Measurements from ENCODE around the gene FOXP1. TPM values are rescaled to one million over a fixed set of nuclear protein-coding genes. Genes with fewer than 3 reads are reported as not detected.
"Not testable (repeated sequence)": the region's sequence is repeated elsewhere in the genome, so short reads cannot be mapped to it uniquely, and the experiment has no call there.

The FOXP1 gene
- total RNA-seq, 2 donors from 2014 or later: 59.7 to 65.4 TPM

GRCh38 chr3:71526448-71526847 is 57.1 kb downstream of the FOXP1 start:
- not testable (repeated sequence) for H3K9me3 Mint-ChIP-seq; H3K36me3 Mint-ChIP-seq; H3K4me3 Mint-ChIP-seq; H3K27me3 Mint-ChIP-seq; ATAC-seq; DNase-seq (ENCODE audit: low spot score); H3K27ac Mint-ChIP-seq; H3K4me1 Mint-ChIP-seq (ENCODE audit: low read depth in 2 of 2)

GRCh38 chr3:71525391-71525790 is 58.1 kb downstream of the FOXP1 start:
- Mint-ChIP-seq H3K9me3 (no peaks in the 10 kb centered on the region), H3K4me1 (ENCODE audit: low read depth in 2 of 2) (peaks cover 2 to 6% of the 10 kb centered on the region in 2 donors), H3K27me3 (no peaks in the 10 kb centered on the region), H3K4me3 (no peak overlapping the region), H3K36me3 (no peaks in the 10 kb centered on the region), H3K27ac (no peak overlapping the region)
- DNase-seq (ENCODE audit: low spot score) (no peak), ATAC-seq (no peak)

- Mint-ChIP-seq H3K4me1 (ENCODE audit: low read depth in 2 of 2) (peaks cover 2 to 7% of the 10 kb centered on the region in 2 donors), H3K27me3 (no peaks in the 10 kb centered on the region), H3K9me3 (no peaks in the 10 kb centered on the region), H3K27ac (no peak overlapping the region), H3K36me3 (no peaks in the 10 kb centered on the region), H3K4me3 (no peak overlapping the region)
- no peak for ATAC-seq
- DNase-seq (ENCODE audit: low spot score): no peak
Observed at GRCh38 chr3:71524672-71525071, 58.9 kb downstream of the FOXP1 start.

GRCh38 chr3:71523628-71524027 is 59.9 kb downstream of the FOXP1 start:
- no peaks in the 10 kb centered on the region for H3K36me3 Mint-ChIP-seq
- no peaks in the 10 kb centered on the region for H3K27me3 Mint-ChIP-seq
- H3K4me1 Mint-ChIP-seq (ENCODE audit: low read depth in 2 of 2): peaks cover 2 to 7% of the 10 kb centered on the region in 2 donors
- H3K9me3 Mint-ChIP-seq: no peaks in the 10 kb centered on the region
- no peak overlapping the region for H3K4me3 Mint-ChIP-seq
- DNase-seq (ENCODE audit: low spot score): no peak
- no peak overlapping the region for H3K27ac Mint-ChIP-seq
- no peak for ATAC-seq

GRCh38 chr3:71521940-71522876 is 61.3 kb downstream of the FOXP1 start:
- H3K4me3 Mint-ChIP-seq: no peak overlapping the region
- H3K4me1 Mint-ChIP-seq (ENCODE audit: low read depth in 2 of 2): peaks cover under 1 to 7% of the 10 kb centered on the region in 2 donors
- ATAC-seq (no peak), DNase-seq (ENCODE audit: low spot score) (no peak)
- H3K9me3 Mint-ChIP-seq: no peaks in the 10 kb centered on the region
- no peaks in the 10 kb centered on the region for H3K27me3 Mint-ChIP-seq
- no peak overlapping the region for H3K27ac Mint-ChIP-seq
- no peaks in the 10 kb centered on the region for H3K36me3 Mint-ChIP-seq

GRCh38 chr3:71521021-71521352 is 62.5 kb downstream of the FOXP1 start:
- no peaks in the 10 kb centered on the region for H3K27me3 Mint-ChIP-seq
- no peak for ATAC-seq
- no peaks in the 10 kb centered on the region for H3K9me3 Mint-ChIP-seq
- H3K27ac Mint-ChIP-seq: no peak overlapping the region
- peaks cover 0 to 7% of the 10 kb centered on the region in 2 donors for H3K4me1 Mint-ChIP-seq (ENCODE audit: low read depth in 2 of 2)
- DNase-seq (ENCODE audit: low spot score): no peak
- no peak overlapping the region for H3K4me3 Mint-ChIP-seq
- H3K36me3 Mint-ChIP-seq: no peaks in the 10 kb centered on the region

- no peak overlapping the region for H3K27ac Mint-ChIP-seq
- no peak for DNase-seq (ENCODE audit: low spot score)
Observed at GRCh38 chr3:71520161-71521020, 63.1 kb downstream of the FOXP1 start.

GRCh38 chr3:71518089-71518488 is 65.4 kb downstream of the FOXP1 start:
- Mint-ChIP-seq H3K9me3 (no peaks in the 10 kb centered on the region), H3K4me3 (no peak overlapping the region), H3K27me3 (no peaks in the 10 kb centered on the region), H3K36me3 (no peaks in the 10 kb centered on the region), H3K27ac (no peak overlapping the region), H3K4me1 (ENCODE audit: low read depth in 2 of 2) (peaks cover 0 to 7% of the 10 kb centered on the region in 2 donors)
- DNase-seq (ENCODE audit: low spot score) (no peak), ATAC-seq (no peak)

More at GRCh38 chr3:71520161-71521020, 63.1 kb downstream of the FOXP1 start:
- no peak for ATAC-seq
- no peak overlapping the region for H3K4me3 Mint-ChIP-seq
- peaks cover 0 to 7% of the 10 kb centered on the region in 2 donors for H3K4me1 Mint-ChIP-seq (ENCODE audit: low read depth in 2 of 2)
- no peaks in the 10 kb centered on the region for H3K9me3 Mint-ChIP-seq
- no peaks in the 10 kb centered on the region for H3K27me3 Mint-ChIP-seq
- H3K36me3 Mint-ChIP-seq: no peaks in the 10 kb centered on the region

GRCh38 chr3:71517271-71517791 is 66.2 kb downstream of the FOXP1 start:
- Mint-ChIP-seq H3K4me3 (no peak overlapping the region), H3K4me1 (ENCODE audit: low read depth in 2 of 2) (peaks cover 0 to 9% of the 10 kb centered on the region in 2 donors), H3K9me3 (no peaks in the 10 kb centered on the region), H3K27me3 (no peaks in the 10 kb centered on the region), H3K27ac (no peak overlapping the region), H3K36me3 (no peaks in the 10 kb centered on the region)
- no peak for DNase-seq (ENCODE audit: low spot score)
- ATAC-seq: no peak

- no peaks in the 10 kb centered on the region for H3K36me3 Mint-ChIP-seq
- H3K27ac Mint-ChIP-seq: no peak overlapping the region
- H3K27me3 Mint-ChIP-seq: no peaks in the 10 kb centered on the region
- ATAC-seq (no peak), DNase-seq (ENCODE audit: low spot score) (no peak)
- H3K4me3 Mint-ChIP-seq: no peak overlapping the region
- H3K4me1 Mint-ChIP-seq (ENCODE audit: low read depth in 2 of 2): peaks cover 0 to 15% of the 10 kb centered on the region in 2 donors
- no peaks in the 10 kb centered on the region for H3K9me3 Mint-ChIP-seq
Observed at GRCh38 chr3:71515636-71516365, 67.7 kb downstream of the FOXP1 start.

- no peaks in the 10 kb centered on the region for H3K36me3 Mint-ChIP-seq
- no peak overlapping the region for H3K27ac Mint-ChIP-seq
- H3K9me3 Mint-ChIP-seq: no peaks in the 10 kb centered on the region
- peaks cover 0 to 9% of the 10 kb centered on the region in 2 donors for H3K4me1 Mint-ChIP-seq (ENCODE audit: low read depth in 2 of 2)
- DNase-seq (ENCODE audit: low spot score): no peak
- H3K27me3 Mint-ChIP-seq: no peaks in the 10 kb centered on the region
- ATAC-seq: no peak
- no peak overlapping the region for H3K4me3 Mint-ChIP-seq
Observed at GRCh38 chr3:71514621-71515020, 68.9 kb downstream of the FOXP1 start.

GRCh38 chr3:71513515-71513914 is 70.0 kb downstream of the FOXP1 start:
- DNase-seq (ENCODE audit: low spot score) (no peak), ATAC-seq (peak; percentile 87 to 91)
- peaks cover 0 to 9% of the 10 kb centered on the region in 2 donors for H3K4me1 Mint-ChIP-seq (ENCODE audit: low read depth in 2 of 2)
- no peak overlapping the region for H3K27ac Mint-ChIP-seq
- H3K9me3 Mint-ChIP-seq: no peaks in the 10 kb centered on the region
- H3K4me3 Mint-ChIP-seq: no peak overlapping the region
- no peaks in the 10 kb centered on the region for H3K27me3 Mint-ChIP-seq
- H3K36me3 Mint-ChIP-seq: no peaks in the 10 kb centered on the region

GRCh38 chr3:71513081-71513480 is 70.4 kb downstream of the FOXP1 start:
- DNase-seq (ENCODE audit: low spot score): no peak
- peak; percentile 34 to 48 for ATAC-seq
- no peaks in the 10 kb centered on the region for H3K9me3 Mint-ChIP-seq
- H3K36me3 Mint-ChIP-seq: no peaks in the 10 kb centered on the region
- H3K4me1 Mint-ChIP-seq (ENCODE audit: low read depth in 2 of 2): peaks cover 0 to 9% of the 10 kb centered on the region in 2 donors
- H3K27ac Mint-ChIP-seq: no peak overlapping the region
- H3K4me3 Mint-ChIP-seq: no peak overlapping the region
- H3K27me3 Mint-ChIP-seq: no peaks in the 10 kb centered on the region

Data from natural killer cell treated with Interleukin-12 subunit alpha and Interleukin-12 subunit beta and Interleukin-15 and Interleukin-18, amount 100 ng/mL, for 72 hours (primary cell).